Right lobe of liver (tissue), 4 donors: ENCODE measurements around the gene MARK3.

Experiments
- POLR2A ChIP-seq: fragments of 450-650 bp; IDR thresholded peaks from one replicate; pipeline ENCODE4 v1.6.1; 2017; ENCODE audit warnings: antibody characterized with exemption, mild to moderate bottlenecking
- TF ChIP-seq, protein P1 (sequence below), 4 donors: fragments of 200-600 bp in 3 of 4; fragments of 450-650 bp in 1 of 4; IDR thresholded peaks; one replicate each; pipeline versions ENCODE4 v1.5.1 to v1.8.0; 2016 to 2022; ENCODE audit warnings: antibody characterized with exemption in 4 of 4, mild to moderate bottlenecking in 2 of 4
- donor health status: DM: no; HTN: no; CAD: no.
- donor health status: DM: no; HTN: no; CAD: no.
- donor health status: DM: no; HTN: yes; CAD: no.

DNA sequence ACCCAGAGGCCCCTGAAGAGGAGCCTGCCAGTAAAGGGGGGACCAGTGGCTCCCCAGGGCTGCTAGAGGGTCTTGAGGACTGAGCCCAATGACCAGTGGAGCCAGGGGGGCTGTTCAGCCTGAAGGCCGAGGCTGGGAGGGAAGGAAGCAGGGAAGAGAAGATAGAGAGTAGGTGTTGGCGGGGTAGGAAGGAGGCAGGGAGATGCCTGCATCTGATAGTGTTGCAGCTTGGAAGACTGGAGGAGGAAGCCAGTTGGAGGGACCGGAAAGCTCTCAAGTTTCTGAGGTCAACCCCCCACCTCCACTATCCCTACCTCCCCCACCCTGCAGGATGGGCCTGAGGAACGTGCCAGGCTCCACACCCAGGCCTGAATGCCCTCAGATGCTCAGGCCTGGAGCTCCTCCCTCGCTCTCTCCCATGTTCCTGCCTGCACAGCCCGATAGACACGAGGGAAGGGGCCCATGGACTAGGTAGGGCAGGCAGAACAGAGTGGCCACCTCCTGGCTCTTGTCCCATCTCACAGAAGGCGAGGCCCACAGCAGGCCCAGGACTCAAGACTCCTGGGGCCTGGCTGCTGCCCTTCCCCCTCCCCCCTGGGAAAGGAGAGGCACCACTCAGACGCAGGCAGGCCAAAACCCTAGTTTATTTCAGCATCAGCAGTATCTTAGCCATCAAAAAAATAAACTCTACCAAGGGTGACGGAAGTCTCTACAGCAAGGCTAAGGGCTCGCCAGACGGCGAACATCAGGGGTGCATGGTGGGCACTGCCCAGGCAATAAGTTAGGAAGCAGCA is 134.0 kb downstream of the MARK3 start:
- TF ChIP-seq, protein P1, sequence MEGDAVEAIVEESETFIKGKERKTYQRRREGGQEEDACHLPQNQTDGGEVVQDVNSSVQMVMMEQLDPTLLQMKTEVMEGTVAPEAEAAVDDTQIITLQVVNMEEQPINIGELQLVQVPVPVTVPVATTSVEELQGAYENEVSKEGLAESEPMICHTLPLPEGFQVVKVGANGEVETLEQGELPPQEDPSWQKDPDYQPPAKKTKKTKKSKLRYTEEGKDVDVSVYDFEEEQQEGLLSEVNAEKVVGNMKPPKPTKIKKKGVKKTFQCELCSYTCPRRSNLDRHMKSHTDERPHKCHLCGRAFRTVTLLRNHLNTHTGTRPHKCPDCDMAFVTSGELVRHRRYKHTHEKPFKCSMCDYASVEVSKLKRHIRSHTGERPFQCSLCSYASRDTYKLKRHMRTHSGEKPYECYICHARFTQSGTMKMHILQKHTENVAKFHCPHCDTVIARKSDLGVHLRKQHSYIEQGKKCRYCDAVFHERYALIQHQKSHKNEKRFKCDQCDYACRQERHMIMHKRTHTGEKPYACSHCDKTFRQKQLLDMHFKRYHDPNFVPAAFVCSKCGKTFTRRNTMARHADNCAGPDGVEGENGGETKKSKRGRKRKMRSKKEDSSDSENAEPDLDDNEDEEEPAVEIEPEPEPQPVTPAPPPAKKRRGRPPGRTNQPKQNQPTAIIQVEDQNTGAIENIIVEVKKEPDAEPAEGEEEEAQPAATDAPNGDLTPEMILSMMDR (IDR thresholded peaks at IDR 0.05) = no peak
- no peak for TF ChIP-seq POLR2A
